ENCODE measurements around the gene GMPPB.
A peak's percentile ranks its signal among the peaks of the same experiment; 100 is the strongest.
"Not testable (repeated sequence)": the region's sequence is repeated elsewhere in the genome, so short reads cannot be mapped to it uniquely, and the experiment has no call there.

GMPPB gene

DNA sequence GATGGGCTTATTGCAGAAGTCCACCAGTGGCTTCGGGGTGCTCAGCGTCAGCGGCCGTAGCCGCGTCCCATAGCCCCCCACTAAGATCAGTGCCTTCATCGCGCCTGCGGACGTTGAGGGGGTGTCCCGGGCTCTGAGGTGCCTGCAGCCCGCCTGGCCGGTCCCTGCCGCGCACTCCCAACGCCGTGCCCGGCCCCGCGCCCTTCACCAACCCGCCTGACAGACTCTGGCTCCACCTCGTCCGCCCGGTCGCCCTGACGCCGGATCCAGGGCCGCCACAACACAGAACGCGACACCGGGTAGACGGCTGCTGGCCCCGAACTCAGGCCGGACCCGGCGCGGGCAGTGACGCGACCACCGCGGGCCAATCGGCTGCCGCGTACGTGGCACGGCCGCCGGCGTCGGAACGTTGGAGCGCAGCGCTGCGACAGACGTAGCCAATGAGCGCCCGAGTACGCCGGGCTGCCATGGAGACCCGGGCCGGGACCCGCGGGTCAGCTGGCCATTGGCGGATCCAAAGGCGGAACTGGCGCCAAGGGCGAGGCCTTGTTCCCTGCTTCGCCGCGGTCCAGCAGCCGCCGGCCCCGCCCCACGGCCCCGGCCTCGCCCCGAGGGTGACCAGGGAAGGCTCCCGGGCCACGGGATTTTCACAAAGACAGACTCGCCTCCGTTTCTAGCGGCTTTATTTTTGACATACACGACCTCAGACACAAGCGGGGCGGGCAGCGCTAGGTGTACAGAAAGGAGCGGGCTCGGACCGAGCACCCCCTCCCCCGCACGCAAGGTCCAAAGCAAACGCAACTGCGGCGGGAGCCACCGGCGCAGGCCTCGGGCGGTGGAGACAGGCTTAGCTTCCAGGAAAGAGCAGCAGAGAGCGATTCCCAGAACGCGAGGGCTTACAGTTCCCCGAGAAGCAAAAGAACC lies at the start of gene GMPPB:
TSS of gene GMPPB (minus strand) at position 324 of the 924 bp plus-strand sequence. CDS start at position 99, 225 bp downstream.
- DNase-seq: peak; percentile 99

DNA sequence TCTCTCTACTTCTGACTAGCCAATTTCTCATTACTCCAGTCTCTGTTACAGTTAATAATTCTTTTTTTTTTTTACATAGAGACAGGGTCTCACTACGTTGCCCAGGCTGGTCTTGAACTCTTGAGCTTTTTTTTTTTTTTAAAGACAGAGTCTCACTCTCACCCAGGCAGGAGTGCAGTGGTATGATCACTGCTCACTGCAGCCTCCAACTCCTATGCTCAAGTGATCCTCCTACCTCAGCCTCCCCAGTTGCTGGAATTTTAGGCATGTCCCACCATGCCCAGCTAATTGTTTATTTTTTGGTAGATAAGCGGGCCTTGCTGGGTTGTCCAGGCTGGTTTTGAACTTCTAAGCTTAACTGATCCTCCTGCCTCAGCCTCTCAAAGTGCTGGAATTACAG lies 49.0 kb upstream of the GMPPB start:
- no peak for DNase-seq

DNA sequence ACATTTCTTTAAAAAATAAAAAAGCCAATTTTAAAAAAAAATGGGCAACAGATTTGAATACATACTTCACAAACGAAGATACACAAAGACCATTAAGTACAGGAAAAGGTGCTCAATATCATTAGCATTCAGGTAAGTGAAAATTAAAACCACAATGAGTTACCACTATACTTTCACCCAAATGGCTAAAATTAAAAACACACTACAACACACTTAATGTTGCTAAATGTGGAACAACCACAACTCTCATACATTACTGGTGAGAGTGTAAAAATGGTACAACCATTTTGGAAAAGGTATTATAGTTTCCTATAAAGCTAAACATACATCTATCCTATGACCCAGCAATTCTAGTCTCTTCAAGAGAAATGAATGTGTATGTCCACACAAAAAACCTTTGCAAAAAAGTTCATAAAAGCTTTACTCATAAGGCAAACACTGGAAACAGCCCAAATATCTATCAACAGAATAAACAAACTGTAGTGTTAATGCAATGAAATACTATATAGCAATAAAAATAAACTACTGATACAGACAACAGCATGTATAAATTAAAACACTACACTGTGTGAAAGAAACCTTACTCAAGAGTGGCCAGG lies 47.7 kb upstream of the GMPPB start:
- DNase-seq: no peak

DNA sequence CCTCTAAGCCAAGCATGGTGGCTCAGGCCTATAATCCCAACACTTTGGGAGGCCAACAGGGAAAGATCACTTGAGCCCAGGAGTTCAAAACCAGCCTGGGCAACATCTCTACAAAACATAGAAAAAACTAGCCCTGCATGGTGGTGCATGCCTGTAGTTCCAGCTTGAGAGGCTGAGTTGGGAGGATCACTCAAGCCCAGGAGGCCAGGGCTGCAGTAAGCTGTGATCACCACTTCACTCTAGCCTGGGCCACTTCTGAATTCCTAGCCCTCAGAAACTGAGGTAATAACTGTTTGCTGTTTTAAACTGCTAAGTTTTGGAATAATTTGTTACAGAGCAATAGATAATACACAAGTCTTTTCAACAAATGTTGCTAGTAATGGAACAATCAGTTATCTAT lies 46.2 kb upstream of the GMPPB start:
- no peak for DNase-seq

DNA sequence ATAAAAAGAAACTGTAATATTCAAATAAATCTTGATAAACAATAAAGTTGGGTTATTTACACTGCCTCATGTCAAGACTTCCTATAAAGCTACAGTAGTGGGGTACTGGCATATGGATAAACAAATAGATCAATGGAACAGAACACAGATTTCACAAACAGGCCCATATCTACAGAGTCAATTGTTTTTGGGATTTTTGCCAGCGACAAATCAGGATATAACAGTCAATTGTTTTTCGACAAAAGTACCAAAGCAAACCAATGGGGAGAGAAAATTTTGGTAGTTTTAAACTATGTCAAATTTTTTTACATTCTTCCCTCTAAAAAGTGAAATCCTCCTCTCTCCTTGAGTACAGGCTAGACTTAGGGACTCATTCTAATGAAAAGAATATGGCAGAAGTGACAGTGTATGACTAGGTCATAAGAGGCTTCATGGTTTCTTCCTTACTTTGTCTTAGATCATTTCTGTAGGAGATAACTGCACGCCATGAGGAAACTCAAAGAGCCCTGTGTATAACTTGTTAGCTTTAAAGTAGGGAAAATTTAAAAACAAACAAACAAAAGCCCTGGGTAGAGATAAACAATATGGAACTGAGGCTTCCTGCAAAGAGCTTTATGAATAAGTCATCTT lies 45.6 kb upstream of the GMPPB start:
- no peak for DNase-seq

DNA sequence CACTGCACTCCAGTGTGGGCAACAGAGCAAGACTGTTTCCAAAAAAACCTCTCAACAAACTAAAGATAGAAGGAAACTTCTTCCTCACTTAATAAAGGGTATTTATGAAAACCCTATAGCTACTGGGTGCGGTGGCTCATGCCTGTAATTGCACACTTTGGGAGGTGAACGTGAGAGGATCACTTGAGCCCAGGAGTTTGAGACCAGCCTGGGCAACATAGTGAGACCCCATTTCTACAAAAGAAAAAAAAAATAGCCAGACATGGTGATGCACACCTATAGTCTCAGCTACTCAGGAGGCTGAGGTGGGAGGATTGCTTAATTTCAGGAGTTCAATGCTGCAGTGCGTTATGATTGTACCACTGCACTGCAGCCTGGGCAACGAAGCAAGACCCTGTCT lies 40.2 kb upstream of the GMPPB start:
- DNase-seq: no peak

DNA sequence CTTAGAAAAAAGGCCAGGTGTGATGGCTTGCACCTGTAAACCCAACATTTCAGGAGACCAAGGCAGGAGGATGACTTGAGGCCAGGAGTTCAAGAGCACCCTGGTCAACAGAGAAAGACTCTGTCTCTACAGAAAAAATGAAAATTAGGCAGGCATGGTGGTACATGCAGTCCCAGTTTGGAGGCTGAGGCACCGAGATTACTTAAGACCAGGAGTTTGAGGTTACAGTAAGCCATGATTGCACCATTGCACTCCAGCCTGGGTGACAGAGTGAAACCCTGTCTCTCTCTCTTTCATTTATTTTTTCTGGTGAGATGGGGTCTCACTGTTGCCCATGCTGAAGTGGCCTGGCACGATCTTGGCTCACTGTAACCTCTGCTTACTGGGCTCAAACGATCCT lies 37.9 kb upstream of the GMPPB start:
- DNase-seq: no peak

DNA sequence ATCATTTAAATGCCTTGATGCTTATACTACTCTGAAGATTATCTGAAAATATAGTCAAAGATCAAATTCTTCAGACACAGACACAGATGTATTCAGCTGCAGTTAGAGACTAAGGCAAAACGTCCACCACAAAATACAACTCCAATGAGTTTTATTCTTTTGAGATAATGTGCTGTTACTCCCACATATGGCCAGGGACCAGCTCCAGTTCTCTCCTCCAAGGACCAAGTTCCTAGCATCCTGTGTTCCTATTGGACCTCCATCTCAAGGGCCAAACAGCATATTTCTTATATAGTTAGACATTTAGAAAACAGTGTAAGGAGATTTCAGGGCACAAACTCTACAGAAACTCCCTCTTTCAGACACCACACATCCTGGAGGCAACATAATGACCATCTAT lies 35.5 kb upstream of the GMPPB start:
- DNase-seq: no peak

DNA sequence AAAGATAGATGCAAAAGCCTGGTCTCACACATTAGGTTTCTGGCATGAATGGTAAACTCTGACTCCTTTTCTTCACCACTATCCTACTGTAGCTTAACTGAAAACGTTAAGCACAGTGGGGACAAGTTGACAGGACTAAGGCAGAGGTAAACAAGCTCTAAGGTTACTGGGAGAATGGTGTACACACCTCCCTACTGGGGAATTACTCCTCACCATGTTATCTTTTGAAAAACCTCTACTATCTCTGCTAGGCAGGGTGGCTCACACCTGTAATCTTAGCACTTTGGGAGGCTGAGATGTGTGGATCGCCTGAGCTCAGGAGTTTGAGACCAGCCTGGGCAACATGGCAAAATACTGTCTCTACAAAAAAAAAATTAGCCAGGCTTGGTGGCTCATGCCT lies 33.4 kb upstream of the GMPPB start:
- no peak for DNase-seq

DNA sequence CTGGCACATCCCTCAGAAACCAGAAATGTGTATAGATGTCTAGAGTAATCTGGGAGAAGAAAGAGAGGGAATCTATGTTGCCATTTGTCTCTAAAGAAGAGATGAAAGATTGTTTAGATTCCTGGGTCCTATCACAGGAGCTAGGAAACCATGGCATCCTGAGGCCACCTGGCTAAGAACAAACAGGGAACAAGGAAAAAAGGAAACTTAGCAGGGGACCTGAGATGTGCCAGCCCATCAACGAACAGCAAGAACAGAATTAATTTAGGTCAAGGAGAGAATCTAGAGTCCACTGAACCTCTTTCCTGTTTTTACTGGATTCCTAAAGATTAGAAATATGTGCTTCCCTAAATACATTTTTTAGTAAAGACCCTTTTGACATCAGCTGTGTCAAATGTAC lies 32.3 kb upstream of the GMPPB start:
- no peak for DNase-seq

DNA sequence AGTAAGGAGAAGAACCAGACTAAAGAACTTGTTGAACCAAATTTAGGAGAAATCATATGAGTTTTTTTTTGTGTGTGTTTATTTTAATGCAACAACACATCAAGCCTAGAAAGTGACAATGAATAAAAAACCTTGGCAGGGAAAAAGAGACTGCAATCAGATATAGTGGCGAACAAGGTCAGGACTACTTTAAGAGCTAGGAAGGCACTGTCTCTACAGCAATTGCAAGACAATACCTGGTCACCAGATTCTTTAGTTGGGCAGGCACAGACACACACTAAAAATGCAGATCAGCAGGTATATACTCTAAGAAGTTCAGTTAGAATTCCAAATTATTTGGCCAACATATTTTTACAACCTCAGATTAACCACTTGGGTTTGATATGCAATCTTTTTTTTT lies 30.8 kb upstream of the GMPPB start:
- DNase-seq: no peak

DNA sequence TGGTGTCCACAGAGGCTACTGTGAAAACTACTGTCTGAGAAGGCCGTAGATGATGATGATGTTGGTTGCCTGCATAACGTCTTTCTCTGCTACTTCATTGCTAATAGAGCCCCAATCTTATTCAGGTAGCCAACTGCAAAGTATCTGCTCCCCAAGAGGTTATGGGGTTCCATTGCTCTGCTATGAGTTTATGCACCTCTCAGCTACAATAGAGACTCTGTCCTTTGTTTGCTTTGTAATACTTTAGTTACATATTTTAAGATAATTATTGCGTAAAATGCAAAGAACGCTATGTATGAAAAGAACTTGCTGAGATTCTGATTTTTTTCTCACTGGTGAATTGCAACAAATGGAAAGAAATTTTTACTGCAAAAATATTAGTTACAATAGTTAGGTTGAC lies 27.8 kb upstream of the GMPPB start:
- DNase-seq: no peak

DNA sequence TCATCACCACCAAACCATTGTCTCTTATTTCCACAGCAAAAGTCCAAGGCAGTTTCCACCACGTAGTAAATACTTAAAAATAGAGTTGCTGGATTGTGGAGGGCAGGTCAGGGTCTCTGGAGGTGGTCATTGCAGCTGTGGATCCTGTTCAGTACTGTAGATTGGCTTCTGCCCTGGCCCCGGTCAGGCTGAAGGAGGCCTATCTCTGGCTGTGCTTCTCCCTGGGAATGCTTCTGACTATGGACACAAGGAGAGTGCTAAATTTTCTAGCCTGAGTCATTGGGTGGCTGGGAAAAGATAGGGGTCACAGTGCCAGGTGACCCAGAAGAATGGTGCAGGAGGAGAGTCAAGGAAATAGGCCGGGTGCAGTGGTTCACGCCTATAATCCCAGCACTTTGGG lies 26.3 kb upstream of the GMPPB start:
- DNase-seq: no peak

DNA sequence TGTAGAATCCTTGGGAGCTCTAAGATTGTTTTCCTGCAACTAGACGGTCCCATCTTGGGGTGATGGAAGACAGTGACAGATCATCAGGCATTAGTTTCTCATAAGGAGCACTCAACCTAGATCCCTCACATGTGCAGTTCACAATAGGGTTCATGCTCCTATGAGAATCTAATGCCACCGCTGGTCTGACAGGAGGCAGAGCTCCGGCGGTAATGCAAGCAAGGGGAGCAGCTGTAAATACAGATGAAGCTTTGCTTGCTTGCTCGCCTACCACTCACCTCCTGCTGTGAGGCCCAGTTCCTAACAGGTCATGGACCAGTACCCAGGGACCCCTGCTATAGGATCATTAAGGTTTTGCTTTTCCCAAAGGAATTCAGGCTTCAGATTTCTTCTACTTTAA lies 25.1 kb upstream of the GMPPB start:
- not testable (repeated sequence) for DNase-seq

DNA sequence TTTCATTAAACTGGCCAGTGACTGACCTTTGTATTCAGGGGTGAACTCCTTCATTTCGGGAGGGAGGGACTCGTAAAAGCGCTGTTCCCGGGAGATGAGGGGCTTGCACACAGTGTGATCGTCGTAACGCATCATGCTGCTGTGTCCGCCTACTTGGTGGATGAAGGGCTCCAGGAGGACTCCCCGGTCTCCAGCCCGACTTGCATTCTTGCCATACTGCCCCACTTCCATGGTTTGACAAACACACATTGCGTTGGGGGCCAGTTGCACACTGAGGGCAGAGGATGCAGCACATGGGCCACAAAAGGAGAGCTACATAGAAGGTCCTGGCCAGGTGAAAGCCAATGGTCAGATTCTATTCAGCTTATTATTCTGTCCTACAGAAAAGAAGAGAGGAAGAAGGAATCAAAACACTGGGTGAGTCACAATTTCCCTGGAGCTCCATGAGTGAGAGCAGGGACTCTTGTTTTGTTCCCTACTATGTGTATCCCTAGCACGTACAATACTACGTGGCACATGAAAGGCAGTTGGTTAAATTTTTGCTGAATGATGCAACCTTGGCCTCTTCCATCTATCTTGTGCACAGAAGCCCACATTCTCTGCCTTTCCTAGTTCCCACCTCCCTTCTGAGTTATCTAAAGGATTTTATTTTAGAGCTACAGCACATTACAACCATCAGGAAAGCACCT lies 24.2 kb upstream of the GMPPB start:
- DNase-seq: no peak

DNA sequence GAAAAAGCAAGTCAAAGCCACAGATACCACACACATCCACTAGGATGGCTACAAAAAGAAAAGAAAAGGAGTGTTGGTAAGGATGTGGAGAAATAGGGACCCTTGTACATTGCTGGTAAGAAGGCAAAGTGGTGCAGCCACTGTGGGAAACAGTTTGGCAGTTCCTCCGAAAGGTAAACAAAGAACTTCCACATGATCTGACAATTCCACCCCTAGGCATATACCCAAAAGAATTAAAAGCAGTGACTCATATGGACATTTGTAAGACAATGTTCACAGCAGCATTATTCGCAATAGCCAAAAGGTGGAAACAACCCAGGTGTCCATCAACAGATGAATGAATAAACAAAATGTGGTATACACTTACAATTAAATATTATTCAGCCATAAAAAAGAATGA lies 22.2 kb upstream of the GMPPB start:
- DNase-seq: no peak

DNA sequence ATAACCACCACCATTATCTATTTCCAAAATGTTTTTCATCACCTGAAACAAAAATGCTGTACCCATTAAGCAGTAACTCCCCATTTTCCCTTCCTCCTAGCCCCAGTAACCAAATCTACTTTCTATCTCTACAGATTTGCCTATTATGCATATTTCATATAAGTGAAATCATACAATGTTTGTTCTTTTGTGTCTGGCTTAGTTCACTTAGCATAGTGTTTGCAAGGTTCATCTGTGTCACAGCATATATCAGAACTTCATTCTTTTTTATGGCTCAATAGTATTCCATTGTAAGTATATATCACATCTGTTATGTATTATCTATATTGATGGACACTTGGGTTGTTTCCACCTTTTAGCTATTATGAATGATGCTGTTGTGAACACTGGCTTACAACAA lies 16.7 kb upstream of the GMPPB start:
- DNase-seq: no peak

DNA sequence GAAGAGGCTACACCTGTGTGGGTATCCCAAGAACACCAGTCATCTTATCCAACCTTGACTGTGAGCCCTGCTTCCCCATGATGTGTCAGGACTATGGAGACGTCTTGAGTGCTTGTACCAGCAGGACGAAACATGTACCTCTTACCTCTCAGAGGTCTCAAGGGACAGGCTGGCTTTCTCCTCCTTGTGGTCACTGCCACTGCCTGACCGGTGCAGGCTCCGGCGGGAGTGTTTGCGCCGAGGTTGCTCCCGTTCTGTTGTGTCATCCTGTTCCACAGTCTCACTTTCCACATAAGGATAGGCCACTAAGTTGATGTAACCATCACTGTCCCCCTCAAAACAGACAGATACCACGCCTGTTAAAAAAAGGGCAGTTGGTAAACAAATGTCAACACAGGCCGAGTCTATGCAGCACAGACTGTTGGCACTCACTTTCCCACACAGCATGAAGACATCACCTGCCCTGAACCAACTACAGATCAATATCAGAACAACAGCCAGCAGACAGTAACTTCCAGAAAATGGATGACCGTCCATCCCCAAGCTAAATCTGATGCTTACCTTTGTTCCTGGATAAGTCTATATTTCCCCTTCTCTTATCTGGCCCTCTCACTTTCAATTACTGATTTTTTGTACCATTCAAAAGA lies 14.4 kb upstream of the GMPPB start:
- DNase-seq: no peak

DNA sequence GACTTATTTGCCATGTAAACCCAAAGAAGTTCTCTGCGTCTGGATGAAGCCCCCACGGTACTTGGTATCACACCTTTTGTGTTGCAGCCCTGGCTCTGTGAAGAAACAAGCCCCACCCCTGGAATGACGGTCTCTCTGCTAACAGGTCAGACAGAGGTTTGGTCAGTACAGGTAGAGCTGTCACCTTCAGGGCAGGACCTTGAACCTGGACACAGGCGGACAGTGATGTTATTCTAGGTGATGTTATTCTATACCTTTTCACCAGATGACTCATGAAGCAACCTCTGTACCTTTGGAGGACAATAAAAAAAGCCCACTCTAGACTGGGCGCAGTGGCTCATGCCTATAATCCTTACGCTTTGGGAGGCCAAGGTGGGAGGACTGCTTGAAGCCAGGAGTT lies 11.0 kb upstream of the GMPPB start:
- no peak for DNase-seq

DNA sequence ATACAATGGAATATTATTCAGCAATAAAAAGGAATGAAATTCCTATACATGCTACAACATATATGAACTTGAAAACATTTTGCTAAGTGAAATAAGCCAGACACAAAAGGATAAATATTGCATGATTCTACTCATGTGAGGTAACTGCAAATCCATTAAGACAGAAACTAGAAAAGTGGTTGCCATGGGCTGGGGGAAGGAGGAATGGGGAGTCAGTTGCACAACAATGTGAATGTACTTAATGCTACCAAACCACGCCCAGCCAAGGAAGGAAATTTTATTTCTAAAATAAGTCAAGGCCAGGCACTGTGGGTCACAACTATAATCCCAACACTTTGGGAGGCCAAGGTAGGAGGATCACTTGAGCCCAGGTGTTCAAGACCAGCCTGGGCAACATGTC lies 9.8 kb upstream of the GMPPB start:
- peak; percentile 57 for DNase-seq

DNA sequence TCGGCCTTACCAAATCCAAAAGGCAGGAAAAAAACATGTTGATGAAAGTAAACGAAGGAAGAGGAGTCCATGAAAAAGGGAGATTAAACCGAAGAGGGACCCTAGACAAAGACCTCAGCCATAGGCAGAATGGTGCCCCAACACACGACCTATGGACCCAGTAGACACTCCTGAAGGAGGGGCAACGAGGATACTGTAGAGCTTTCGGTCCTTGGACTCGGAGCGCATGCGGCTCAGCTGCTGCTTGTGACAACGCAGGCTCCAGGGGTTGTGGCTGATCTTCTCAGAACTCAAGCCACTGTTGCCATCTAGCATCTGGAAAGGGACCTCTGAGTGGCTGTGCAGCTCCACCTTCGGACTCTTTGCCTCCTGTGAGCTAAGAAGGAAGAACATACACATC lies 8.8 kb upstream of the GMPPB start:
- DNase-seq: no peak

DNA sequence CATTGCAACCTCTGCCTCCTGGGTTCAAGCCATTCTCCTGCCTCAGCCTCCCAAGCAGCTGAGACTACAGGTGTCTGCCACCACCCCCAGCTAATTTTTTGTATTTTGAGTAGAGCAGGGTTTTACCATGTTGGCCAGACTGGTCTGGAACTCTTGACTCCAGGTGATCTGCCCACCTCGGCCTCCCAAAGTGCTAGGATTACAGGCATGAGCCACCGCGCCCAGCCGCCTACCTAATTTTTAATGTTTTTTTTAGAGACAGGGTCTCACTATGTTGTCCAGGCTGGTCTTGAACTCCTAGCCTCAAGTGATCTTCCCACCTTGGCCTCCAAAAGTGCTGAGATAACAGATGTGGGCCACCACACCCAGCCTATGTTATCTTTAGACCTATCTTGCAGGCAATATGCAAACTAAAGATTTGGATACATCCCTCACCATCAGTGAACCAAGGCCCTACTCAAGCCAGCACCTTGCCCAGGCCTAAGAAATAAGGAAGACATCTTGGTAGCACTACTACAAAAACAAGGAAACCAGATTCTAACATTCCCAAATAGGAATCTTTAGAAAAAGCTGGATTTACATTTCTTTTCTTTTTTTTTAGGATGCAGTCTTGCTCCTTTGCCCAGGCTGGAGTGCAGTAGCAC lies 6.3 kb upstream of the GMPPB start:
- DNase-seq: no peak
